Osteoblast (primary cell): ENCODE measurements around the gene KCNAB1. TPM values are rescaled to one million over a fixed set of nuclear protein-coding genes. Genes with fewer than 3 reads are reported as not detected.

Experiments used
- DNase-seq: peaks from one replicate; pipeline ENCODE4 v3.0.0; 2011; ENCODE audit warnings: low spot score, mixed read lengths; ENCODE audit not compliant: insufficient read length; ENCODE audit errors: missing footprints
- H2AFZ ChIP-seq: 2 replicates; pipeline ENCODE4 v1.6.0; 2011; ENCODE audit warnings: mild to moderate bottlenecking, low read length
- H3K27ac ChIP-seq: 2 replicates; pipeline ENCODE4 v1.5.1; 2011; ENCODE audit warnings: mild to moderate bottlenecking, low read depth, low read length, moderate library complexity
- H3K27me3 ChIP-seq: 2 replicates; pipeline ENCODE4 v1.6.0; 2012; ENCODE audit warnings: mild to moderate bottlenecking, control low read depth, inconsistent platforms, low read length, moderate library complexity; ENCODE audit not compliant: insufficient read depth
- H3K36me3 ChIP-seq: 2 replicates; pipeline ENCODE4 v1.5.1; 2011; ENCODE audit warnings: mild to moderate bottlenecking, low read length, control low read depth, moderate library complexity; ENCODE audit not compliant: insufficient read depth
- H3K4me1 ChIP-seq: 2 replicates; pipeline ENCODE4 v1.5.1; 2011; ENCODE audit warnings: mild to moderate bottlenecking, low read length, control low read depth, moderate library complexity; ENCODE audit not compliant: insufficient read depth
- H3K4me2 ChIP-seq: 2 replicates; pipeline ENCODE4 v1.6.0; 2011; ENCODE audit warnings: mild to moderate bottlenecking, low read length; ENCODE audit not compliant: insufficient read depth
- H3K4me3 ChIP-seq: fragments of 200-600 bp; sonication (generic); 3 replicates; pipeline ENCODE4 v1.5.1; 2012; ENCODE audit warnings: mild to moderate bottlenecking, low read length, inconsistent platforms; ENCODE audit not compliant: insufficient read depth
- H3K79me2 ChIP-seq: 2 replicates; pipeline ENCODE4 v1.6.0; 2012; ENCODE audit warnings: mild to moderate bottlenecking, low read length, control low read depth, inconsistent platforms; ENCODE audit not compliant: insufficient read depth
- H3K9me3 ChIP-seq: 2 replicates; pipeline ENCODE4 v1.5.1; 2011; ENCODE audit warnings: low read depth, low read length, control low read depth
- H4K20me1 ChIP-seq: 2 replicates; pipeline ENCODE4 v1.6.0; 2012; ENCODE audit warnings: mild to moderate bottlenecking, low read length, control low read depth; ENCODE audit not compliant: insufficient read depth
- total RNA-seq: library from RNA; depleted of rRNA; stranded (reverse); fragments of >200 nt; gene quantifications from 2 replicates; pipeline ENCODE4 v1.2.3, GENCODE V29; 2012
- TF ChIP-seq, protein P1 (sequence below): IDR thresholded peaks from 2 replicates; pipeline ENCODE4 v1.5.1; 2011; ENCODE audit warnings: mild to moderate bottlenecking, low read depth, low read length, moderate library complexity; ENCODE audit errors: extremely low read depth

KCNAB1 gene
- total RNA-seq, 1 donor: 0.36 TPM

DNA sequence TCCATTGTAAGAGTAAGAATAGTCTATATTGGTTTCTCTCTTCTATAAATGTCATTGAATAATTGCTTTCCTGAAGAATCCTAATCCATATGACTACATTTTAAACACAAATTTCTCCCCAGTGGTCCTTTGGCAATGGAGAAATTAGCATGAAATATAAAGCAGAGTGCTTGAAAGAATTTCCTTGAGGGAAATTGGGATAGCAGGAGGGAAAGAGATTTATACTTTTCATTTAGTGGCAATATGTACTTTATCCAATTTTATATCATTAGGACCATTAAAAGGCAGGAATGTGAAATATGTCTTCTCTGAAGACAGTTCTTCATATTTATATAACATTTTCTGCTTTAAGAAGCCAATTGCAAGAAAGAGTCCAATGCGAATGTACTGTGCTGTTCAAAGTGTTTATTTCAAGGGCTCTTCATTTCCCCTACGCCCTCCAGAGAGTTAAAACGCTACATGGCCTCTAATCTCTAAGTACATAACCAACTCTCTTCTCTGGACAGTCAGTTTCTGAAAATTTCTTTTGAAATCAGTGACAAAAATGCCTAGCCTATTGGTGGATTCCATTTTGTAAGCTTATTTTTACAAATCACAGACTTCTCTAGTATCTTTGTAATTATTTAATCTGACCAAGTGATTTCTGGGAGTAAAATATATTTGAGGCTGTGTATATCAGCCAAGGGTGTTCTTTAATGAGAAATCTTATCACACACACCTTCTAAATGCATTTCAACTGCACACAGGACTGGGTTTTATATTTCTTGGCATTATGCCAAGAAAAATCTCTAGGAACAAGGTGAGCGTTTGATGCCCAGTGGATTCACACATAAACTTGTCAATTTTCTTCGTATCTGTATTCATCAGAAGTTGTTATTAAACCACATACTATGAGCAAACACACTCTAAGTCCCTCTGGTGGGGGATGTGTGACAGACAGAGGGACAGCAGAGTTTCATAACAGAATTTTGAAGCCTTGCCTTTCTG, 51.2 kb downstream of the KCNAB1 start:
- Histone ChIP-seq H3K27me3 (peaks cover 2% of the 10 kb centered on the region), H3K79me2 (no peaks in the 10 kb centered on the region), H3K27ac (no peak overlapping the region), H3K4me3 (no peak overlapping the region), H3K4me2 (no peak overlapping the region), H3K36me3 (no peaks in the 10 kb centered on the region), H3K9me3 (no peaks in the 10 kb centered on the region), H2AFZ (no peak overlapping the region), H3K4me1 (no peaks in the 10 kb centered on the region), H4K20me1 (no peaks in the 10 kb centered on the region)
- TF ChIP-seq, protein P1, sequence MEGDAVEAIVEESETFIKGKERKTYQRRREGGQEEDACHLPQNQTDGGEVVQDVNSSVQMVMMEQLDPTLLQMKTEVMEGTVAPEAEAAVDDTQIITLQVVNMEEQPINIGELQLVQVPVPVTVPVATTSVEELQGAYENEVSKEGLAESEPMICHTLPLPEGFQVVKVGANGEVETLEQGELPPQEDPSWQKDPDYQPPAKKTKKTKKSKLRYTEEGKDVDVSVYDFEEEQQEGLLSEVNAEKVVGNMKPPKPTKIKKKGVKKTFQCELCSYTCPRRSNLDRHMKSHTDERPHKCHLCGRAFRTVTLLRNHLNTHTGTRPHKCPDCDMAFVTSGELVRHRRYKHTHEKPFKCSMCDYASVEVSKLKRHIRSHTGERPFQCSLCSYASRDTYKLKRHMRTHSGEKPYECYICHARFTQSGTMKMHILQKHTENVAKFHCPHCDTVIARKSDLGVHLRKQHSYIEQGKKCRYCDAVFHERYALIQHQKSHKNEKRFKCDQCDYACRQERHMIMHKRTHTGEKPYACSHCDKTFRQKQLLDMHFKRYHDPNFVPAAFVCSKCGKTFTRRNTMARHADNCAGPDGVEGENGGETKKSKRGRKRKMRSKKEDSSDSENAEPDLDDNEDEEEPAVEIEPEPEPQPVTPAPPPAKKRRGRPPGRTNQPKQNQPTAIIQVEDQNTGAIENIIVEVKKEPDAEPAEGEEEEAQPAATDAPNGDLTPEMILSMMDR: no peak
- DNase-seq: no peak

GRCh38 chr3:156172536-156172935, 52.2 kb downstream of the KCNAB1 start:
- H2AFZ ChIP-seq: no peak overlapping the region
- H4K20me1 ChIP-seq: no peaks in the 10 kb centered on the region
- DNase-seq: peak; percentile 72
- H3K4me1 ChIP-seq: no peaks in the 10 kb centered on the region
- no peaks in the 10 kb centered on the region for H3K9me3 ChIP-seq
- H3K27ac ChIP-seq: no peak overlapping the region
- no peaks in the 10 kb centered on the region for H3K79me2 ChIP-seq
- no peak overlapping the region for H3K4me2 ChIP-seq
- H3K36me3 ChIP-seq: no peaks in the 10 kb centered on the region
- H3K4me3 ChIP-seq: no peak overlapping the region
- H3K27me3 ChIP-seq: no peaks in the 10 kb centered on the region
- TF ChIP-seq, protein P1: no peak

GRCh38 chr3:156174229-156174847, 54.0 kb downstream of the KCNAB1 start:
- Histone ChIP-seq H3K4me2 (no peak overlapping the region), H3K4me3 (no peak overlapping the region), H3K9me3 (no peaks in the 10 kb centered on the region), H3K4me1 (no peaks in the 10 kb centered on the region), H3K79me2 (no peaks in the 10 kb centered on the region), H4K20me1 (no peaks in the 10 kb centered on the region), H3K27ac (no peak overlapping the region), H3K36me3 (no peaks in the 10 kb centered on the region), H3K27me3 (no peaks in the 10 kb centered on the region), H2AFZ (no peak overlapping the region)
- peak; percentile 79 for DNase-seq
- TF ChIP-seq, protein P1: peak; percentile 63

GRCh38 chr3:156175570-156175969, 55.2 kb downstream of the KCNAB1 start:
- TF ChIP-seq, protein P1: no peak
- no peak overlapping the region for H3K27ac ChIP-seq
- peak; percentile 62 for DNase-seq
- H3K4me2 ChIP-seq: no peak overlapping the region
- H3K27me3 ChIP-seq: no peaks in the 10 kb centered on the region
- no peak overlapping the region for H2AFZ ChIP-seq
- H3K79me2 ChIP-seq: no peaks in the 10 kb centered on the region
- H3K4me1 ChIP-seq: peaks cover 3% of the 10 kb centered on the region
- no peak overlapping the region for H3K4me3 ChIP-seq
- H3K9me3 ChIP-seq: no peaks in the 10 kb centered on the region
- no peaks in the 10 kb centered on the region for H4K20me1 ChIP-seq
- H3K36me3 ChIP-seq: no peaks in the 10 kb centered on the region
